PC-3 (cell line): ENCODE results near the gene EML3. TPM values are rescaled to one million over a fixed set of nuclear protein-coding genes. Genes with fewer than 3 reads are reported as not detected.

Experiments used
- ATAC-seq: fragments of 200-7000 bp; cut with Tn5 transposase; 2 replicates; pipeline ENCODE4 v1.9.1; 2020; ENCODE audit warnings: mild to moderate bottlenecking, moderate library complexity
- BruUV-seq: library from RNA; stranded (reverse); fragments of 400-500 nt; replicated peaks from 2 replicates; lab custom pipeline; 2021; lab: Mats Ljungman, UMichigan
- CTCF ChIA-PET: fragments of 300-600 bp; sonication (Branson Sonifier 250); formaldehyde crosslinking; loops from one replicate; lab custom pipeline; 2022; ENCODE audit warnings: antibody characterized with exemption; lab: Charles Lee
- POLR2A ChIA-PET: fragments of 300-600 bp; sonication (Branson Sonifier 250); formaldehyde crosslinking; loops from one replicate; lab custom pipeline; 2022; ENCODE audit warnings: antibody characterized with exemption; ENCODE audit not compliant: unreplicated experiment; lab: Charles Lee
- DNase-seq: peaks from one replicate; pipeline ENCODE4 v3.0.0-alpha.2; 2015
- H2AFZ ChIP-seq: fragments of 300-600 bp; sonication (generic); 2 replicates; pipeline ENCODE4 v1.6.0; 2016; ENCODE audit warnings: antibody characterized with exemption, low read length
- H3F3A ChIP-seq: fragments of 300-600 bp; sonication (generic); one replicate; pipeline ENCODE4 v1.6.0; 2017; ENCODE audit warnings: antibody characterized with exemption, low read length, control low read depth, mild to moderate bottlenecking; ENCODE audit not compliant: unreplicated experiment
- H3K27ac ChIP-seq: fragments of 300-600 bp; sonication (generic); 2 replicates; pipeline ENCODE4 v1.5.1; 2016; ENCODE audit warnings: mild to moderate bottlenecking, low read length
- H3K27me3 ChIP-seq: fragments of 300-600 bp; sonication (generic); 2 replicates; pipeline ENCODE4 v1.6.1; 2016; ENCODE audit warnings: low read length, mixed read lengths
- H3K36me3 ChIP-seq: fragments of 300-600 bp; sonication (generic); 2 replicates; pipeline ENCODE4 v1.6.1; 2016; ENCODE audit warnings: low read depth, mixed run types, low read length, mixed read lengths
- H3K4me1 ChIP-seq: fragments of 300-600 bp; sonication (generic); 2 replicates; pipeline ENCODE4 v1.5.1; 2016; ENCODE audit warnings: low read length; ENCODE audit not compliant: insufficient read depth
- H3K4me2 ChIP-seq: fragments of 300-600 bp; sonication (generic); 2 replicates; pipeline ENCODE4 v1.6.0; 2016; ENCODE audit warnings: low read length
- H3K4me3 ChIP-seq: fragments of 300-600 bp; sonication (generic); 2 replicates; pipeline ENCODE4 v1.5.1; 2016; ENCODE audit warnings: mild to moderate bottlenecking, low read length, mixed read lengths
- H3K79me2 ChIP-seq: fragments of 300-600 bp; sonication (generic); 2 replicates; pipeline ENCODE4 v1.6.1; 2017; ENCODE audit warnings: low read length, mixed read lengths
- H3K9ac ChIP-seq: fragments of 300-600 bp; sonication (generic); 2 replicates; pipeline ENCODE4 v1.6.0; 2016; ENCODE audit warnings: mild to moderate bottlenecking, low read length
- H3K9me2 ChIP-seq: fragments of 300-600 bp; sonication (generic); replicated peaks from 2 replicates; pipeline ENCODE4 v1.6.1; 2016; ENCODE audit warnings: mixed run types, low read length, mixed read lengths
- H3K9me3 ChIP-seq: fragments of 300-600 bp; sonication (generic); 2 replicates; pipeline ENCODE4 v1.6.1; 2016; ENCODE audit warnings: low read length, mixed read lengths
- H4K20me1 ChIP-seq: fragments of 300-600 bp; sonication (generic); 2 replicates; pipeline ENCODE4 v1.6.1; 2016; ENCODE audit warnings: low read length, mixed read lengths
- CTCF ChIP-seq: fragments of 300-600 bp; sonication (generic); conservative IDR thresholded peaks from 2 replicates; pipeline ENCODE4 v1.5.1; 2017; ENCODE audit warnings: antibody characterized with exemption, low read depth, mild to moderate bottlenecking, low read length
- EZH2 ChIP-seq: fragments of 300-600 bp; sonication (generic); IDR thresholded peaks from one replicate; pipeline ENCODE4 v1.6.1; 2017; ENCODE audit warnings: antibody characterized with exemption, mild to moderate bottlenecking, low read length; ENCODE audit not compliant: unreplicated experiment
- EZH2phosphoT487 ChIP-seq: fragments of 300-600 bp; sonication (generic); IDR thresholded peaks from 2 replicates; pipeline ENCODE4 v1.6.1; 2018; ENCODE audit warnings: mild to moderate bottlenecking, antibody characterized with exemption, low read length, borderline replicate concordance
- intact Hi-C: fragments of 100-400 bp; cut with micrococcal nuclease; formaldehyde crosslinking; loops from 2 replicates; pipeline ENCODE4 v1.9.0; 2023
- total RNA-seq: library from RNA; depleted of rRNA; stranded (reverse); fragments of >200 nt; gene quantifications from 2 replicates; pipeline ENCODE4 v1.2.3, GENCODE V29; 2014

Gene EML3
- total RNA-seq, 1 experiment from 2014 or later: 32.8 TPM

- Histone ChIP-seq H4K20me1 (no peaks in the 10 kb centered on the region), H3K9me3 (no peaks in the 10 kb centered on the region), H3K79me2 (peaks cover 25% of the 10 kb centered on the region), H3K4me2 (peak overlapping the region; percentile 93), H3K9me2 (no peaks in the 10 kb centered on the region), H3F3A (peaks cover 7% of the 10 kb centered on the region), H2AFZ (peak overlapping the region; percentile 68), H3K4me1 (peaks cover 24% of the 10 kb centered on the region), H3K9ac (peak overlapping the region; percentile 75), H3K27me3 (no peaks in the 10 kb centered on the region), H3K36me3 (peaks cover 40% of the 10 kb centered on the region; the same call in 1 of the 2 replicates), H3K4me3 (peak overlapping the region; percentile 76), H3K27ac (peak overlapping the region; percentile 69)
- BruUV-seq: TSS peak; percentile 99
- intact Hi-C loops: loop anchor here (5.0 kb wide), 1 partner anchor 60 kb away; the partner anchor contains the start of gene INTS5
- ChIA-PET CTCF (interaction anchor here (0.7 to 1.7 kb wide), 13 partner anchors 9 to 1408 kb away, joined by 3 to 9 read pairs (median 4); partner anchors contain the start of genes EEF1G, MTA2 and SLC3A2), POLR2A (interaction anchor here (0.6 to 3.1 kb wide), 17 partner anchors 9 to 249 kb away, joined by 3 to 30 read pairs (median 6); partner anchors contain the start of genes AHNAK, B3GAT3, C11orf98 and CSKMT)
- DNase-seq (no peak), ATAC-seq (no peak)
- no peak for TF ChIP-seq EZH2
- no peak for TF ChIP-seq EZH2phosphoT487
- no peak for TF ChIP-seq CTCF
These were observed 20.3 kb downstream of the EML3 start for GRCh38 chr11:62592146-62592815.

GRCh38 chr11:62591448-62592145 is 21.0 kb downstream of the EML3 start, which contains the start of gene TUT1:
Gene TUT1 (minus strand): TSS chr11:62591523. CDS start chr11:62591485, 38 bp downstream.
- POLR2A ChIA-PET: interaction anchor here (0.5 to 3.1 kb wide), 24 partner anchors 10 to 1030 kb away, joined by 3 to 30 read pairs (median 4); partner anchors contain the start of genes B3GAT3, C11orf98, CSKMT and EEF1G

More at GRCh38 chr11:62591448-62592145, 21.0 kb downstream of the EML3 start, which contains the start of gene TUT1:
- TF ChIP-seq EZH2phosphoT487 (no peak), CTCF (no peak), EZH2 (no peak)
- H4K20me1 ChIP-seq: no peaks in the 10 kb centered on the region
- peaks cover 25% of the 10 kb centered on the region for H3K4me1 ChIP-seq
- H3K9ac ChIP-seq: peak within 1 kb of the TSS; percentile 90
- peak within 1 kb of the TSS; percentile 68 for H2AFZ ChIP-seq
- peak within 1 kb of the TSS; percentile 76 for H3K4me3 ChIP-seq
- CTCF ChIA-PET: interaction anchor here (0.5 to 1.7 kb wide), 17 partner anchors 10 to 1409 kb away, joined by 3 to 9 read pairs (median 4); partner anchors contain the start of genes ASRGL1, EEF1G, MTA2 and SLC3A2
- H3K27me3 ChIP-seq: no peaks in the 10 kb centered on the region
- peaks cover 37% of the 10 kb centered on the region; the same call in 1 of the 2 replicates for H3K36me3 ChIP-seq
- ATAC-seq (peak; percentile 81), DNase-seq (peak; percentile 100)
- H3K9me2 ChIP-seq: no peaks in the 10 kb centered on the region
- H3K4me2 ChIP-seq: peak within 1 kb of the TSS; percentile 93
- peaks cover 7% of the 10 kb centered on the region for H3F3A ChIP-seq
- intact Hi-C loops: loop anchor here (1.0 to 5.0 kb wide), 5 partner anchors 8 to 61 kb away; partner anchors contain the start of gene INTS5
- BruUV-seq: no TSS peak
- H3K27ac ChIP-seq: peak within 1 kb of the TSS; percentile 69
- peaks cover 26% of the 10 kb centered on the region for H3K79me2 ChIP-seq
- no peaks in the 10 kb centered on the region for H3K9me3 ChIP-seq
